K562 (cell line): Measurements from ENCODE around the gene EFNA2. TPM values are rescaled to one million over a fixed set of nuclear protein-coding genes. Genes with fewer than 3 reads are reported as not detected.

Experiments used
- BRF2 ChIP-seq: IDR thresholded peaks from 3 replicates; pipeline ENCODE4 v1.6.1; 2011; ENCODE audit warnings: borderline replicate concordance, mild to moderate bottlenecking; ENCODE audit not compliant: insufficient read length, insufficient read depth
- FIP1L1 ChIP-seq: fragments of 200-400 bp; formaldehyde crosslinking; IDR thresholded peaks from 2 replicates; pipeline ENCODE4 v1.6.1; 2018; ENCODE audit warnings: mild to moderate bottlenecking, low read depth, low read length; ENCODE audit not compliant: poor library complexity, severe bottlenecking
- REST ChIP-seq, 2 experiments: fragments of 450-650 bp; formaldehyde crosslinking in 1 of 2; IDR thresholded peaks; 2 replicates each; pipeline versions ENCODE4 v1.4.0 to v1.6.1; 2014 to 2020; ENCODE audit warnings: mild to moderate bottlenecking in 2 of 2, borderline replicate concordance in 1 of 2, low read depth in 1 of 2
- ZBTB26 ChIP-seq: fragments of 450-650 bp; formaldehyde crosslinking; IDR thresholded peaks from 2 replicates; pipeline ENCODE4 v1.4.0; 2022; ENCODE audit warnings: missing genetic modification characterization
- ZNF395 ChIP-seq: fragments of 200-800 bp; sonication (Bioruptor generic); IDR thresholded peaks from 2 replicates; pipeline ENCODE4 v1.6.1; 2017; ENCODE audit warnings: missing genetic modification characterization, missing compliant biosample characterization
- polyA plus RNA-seq, 8 experiments: library from polyadenylated mRNA; depleted of rRNA in 4 of 8; stranded (reverse) in 5 of 8; unstranded in 3 of 8; fragments of >200 nt; fragmentation: Nextera tagmentation in 2 of 8; fragmentation: Illumina TruSeq in 1 of 8; extraction: Ambion mirVana in 2 of 8; extraction: Trizol in 1 of 8; gene quantifications; 2 replicates each; pipeline versions ENCODE4 v1.2.1 to v1.2.3, GENCODE V29; 2011 to 2014; ENCODE audit warnings: inconsistent platforms in 1 of 8, missing spikeins in 1 of 8
- total RNA-seq, 7 experiments: library from RNA; depleted of rRNA in 6 of 7; stranded (reverse); fragments of >200 nt in 6 of 7; fragmentation: Illumina TruSeq in 2 of 7; extraction: Trizol in 2 of 7; gene quantifications; 2 replicates each; pipeline versions ENCODE4 v1.2.1 to v1.2.3, GENCODE V29; 2011 to 2021; ENCODE audit warnings: low replicate concordance in 1 of 7

EFNA2 gene
- total and polyA plus RNA-seq, 9 of the 15 experiments (the other 6 are each of a cell fraction or from before 2014, with no cell fraction given) = 0.11 to 0.44 (median 0.15) TPM; not detected in 6

- no peak for TF ChIP-seq REST (IDR thresholded peaks at IDR 0.05; ENCODE audit: borderline replicate concordance)
- 0 out of 2 replicates have a peak, but pooled peaks have one; percentile 20 for TF ChIP-seq REST (CRISPR knock-in tag; IDR thresholded peaks at IDR 0.05; ENCODE audit: low read depth)
- TF ChIP-seq ZBTB26 (CRISPR knock-in tag) = no peak
- peak; percentile 0 for TF ChIP-seq FIP1L1
- TF ChIP-seq ZNF395 (CRISPR knock-in tag) = 0 out of 2 replicates have a peak, but pooled peaks have one; percentile 10
- TF ChIP-seq BRF2 = no peak
These were observed 35.7 kb upstream of the EFNA2 start (continued) for GRCh38 chr19:1249990-1250436.
